Psoas muscle (tissue), 8 donors: ENCODE results near the gene APBB1. TPM values are rescaled to one million over a fixed set of nuclear protein-coding genes. Genes with fewer than 3 reads are reported as not detected.

Experiments
- ATAC-seq, 4 donors: fragments of 200-7000 bp; cut with Tn5 transposase; one replicate each; pipeline ENCODE4 v1.9.1; 2020; ENCODE audit warnings: moderate library complexity in 3 of 4, mild to moderate bottlenecking in 2 of 4
- DNase-seq, 2 donors: peaks; one replicate each; pipeline ENCODE4 v3.0.0-alpha.2; 2020
- H3K27ac ChIP-seq: fragments of 200-600 bp; one replicate; pipeline ENCODE4 v1.8.0; 2022
- H3K27me3 ChIP-seq, 3 donors: fragments of 200-600 bp in 1 of 3; one replicate each; pipeline versions ENCODE4 v1.6.1 to v1.8.0; 2013 to 2022; ENCODE audit warnings: low read length in 2 of 3, mild to moderate bottlenecking in 2 of 3, moderate library complexity in 1 of 3; ENCODE audit not compliant: insufficient read depth in 3 of 3
- H3K36me3 ChIP-seq, 2 donors: fragments of 200-600 bp in 1 of 2; one replicate each; pipeline versions ENCODE4 v1.6.1 to v1.8.0; 2013 to 2022; ENCODE audit warnings: low read depth in 1 of 2, mild to moderate bottlenecking in 1 of 2, moderate library complexity in 1 of 2; ENCODE audit not compliant: insufficient read depth in 1 of 2
- H3K4me1 ChIP-seq: fragments of 200-600 bp; one replicate; pipeline ENCODE4 v1.8.0; 2022
- H3K4me3 ChIP-seq: fragments of 200-600 bp; one replicate; pipeline ENCODE4 v1.8.0; 2022; ENCODE audit warnings: mild to moderate bottlenecking
- H3K9me3 ChIP-seq: fragments of 200-600 bp; one replicate; pipeline ENCODE4 v1.8.0; 2022
- CTCF ChIP-seq: fragments of 200-600 bp; IDR thresholded peaks from one replicate; pipeline ENCODE4 v1.8.0; 2022; ENCODE audit warnings: antibody characterized with exemption
- WGBS, 3 donors: extraction: QIAGEN DNeasy Blood & Tissue Kit; methylation state at CpG; one replicate each; pipeline versions ENCODE4 v1.1.6 to v1.1.7; 2013; 5-methylcytosine and 5-hydroxymethylcytosine counted together
- intact Hi-C, 2 donors: fragments of 100-400 bp; cut with DNase I; formaldehyde crosslinking; loops; one replicate each; pipeline versions ENCODE4 v1.11.0 to v1.14.2; 2022
- polyA plus RNA-seq, 3 donors: library from polyadenylated mRNA; stranded (reverse); fragments of 200-250 nt; gene quantifications; one replicate each; pipeline ENCODE4 v1.2.3, GENCODE V29; 2013
- total RNA-seq, 4 donors: library from RNA; stranded (reverse); fragmentation: NEBNext Ultra II Directional in 2 of 4; extraction: Animal tissue kit (Norgen Biotek cat#: 25700) in 2 of 4; gene quantifications; one replicate each; pipeline versions ENCODE4 v1.2.1 to v1.2.4, GENCODE V29; 2021 to 2023
- donor health status: healthy with polysubstance abuse.
- donor health status: DM: no; HTN: no; CAD: no; lungs with moderate emphysema.
- donor health status: Bipolar disorder and iron deficiency.
- donor health status: healthy.
- donor health status: DM: yes; HTN: yes; CAD: no.
- donor health status: DM: no; HTN: no; CAD: no.
- donor health status: DM: no; HTN: no; CAD: no.
- donor health status: DM: yes; HTN: yes; CAD: no.

Gene APBB1
- total and polyA plus RNA-seq, 7 donors = 36.5 to 53.9 (median 42.5) TPM

- H3K9me3 ChIP-seq = no peaks in the 10 kb centered on the region
- H3K27me3 ChIP-seq = no peaks in the 10 kb centered on the region
- DNase-seq (no peak), ATAC-seq (no peak)
- intact Hi-C loops = no loop called here
- no peak overlapping the region for H3K27ac ChIP-seq
- no peaks in the 10 kb centered on the region for H3K4me1 ChIP-seq
- no peak overlapping the region for H3K4me3 ChIP-seq
- WGBS, 3 donors = 92 to 95% (median 93%) methylated on average over 15 of the region's 15 CpGs
- H3K36me3 ChIP-seq = peaks cover 0 to 60% of the 10 kb centered on the region in 2 donors
- no peak for TF ChIP-seq CTCF
These were observed 18.2 kb downstream of the APBB1 start for GRCh38 chr11:6400431-6401345.

- peaks cover 3 to 79% of the 10 kb centered on the region in 2 donors for H3K36me3 ChIP-seq
- 66 to 81% (median 74%) methylated on average over 3 of the region's 3 CpGs for WGBS, 3 donors
- H3K27me3 ChIP-seq = no peaks in the 10 kb centered on the region
- DNase-seq (no peak), ATAC-seq (no peak)
- intact Hi-C loops = loop anchor here in 1 of 2 donors (10.0 kb wide), 1 partner anchor 207 kb away; the partner anchor contains the start of genes ILK and RRP8
- TF ChIP-seq CTCF = no peak
- no peaks in the 10 kb centered on the region for H3K9me3 ChIP-seq
- no peak overlapping the region for H3K4me3 ChIP-seq
- H3K4me1 ChIP-seq = no peaks in the 10 kb centered on the region
- H3K27ac ChIP-seq = no peak overlapping the region
These were observed 21.3 kb downstream of the APBB1 start for GRCh38 chr11:6397636-6398035.

GRCh38 chr11:6397156-6397555 lies 21.7 kb downstream of the APBB1 start:
- no peak for DNase-seq
- H3K36me3 ChIP-seq = peaks cover 3 to 77% of the 10 kb centered on the region in 2 donors
- no peaks in the 10 kb centered on the region for H3K4me1 ChIP-seq
- H3K27ac ChIP-seq = no peak overlapping the region
- H3K4me3 ChIP-seq = no peak overlapping the region
- TF ChIP-seq CTCF = no peak
- no peak for ATAC-seq
- intact Hi-C loops = loop anchor here in 1 of 2 donors (10.0 kb wide), 1 partner anchor 208 kb away; the partner anchor contains the start of genes ILK and RRP8
- H3K27me3 ChIP-seq = no peaks in the 10 kb centered on the region
- WGBS, 3 donors = 31 to 59% (median 49%) methylated on average over 1 of the region's 1 CpG
- no peaks in the 10 kb centered on the region for H3K9me3 ChIP-seq

DNA sequence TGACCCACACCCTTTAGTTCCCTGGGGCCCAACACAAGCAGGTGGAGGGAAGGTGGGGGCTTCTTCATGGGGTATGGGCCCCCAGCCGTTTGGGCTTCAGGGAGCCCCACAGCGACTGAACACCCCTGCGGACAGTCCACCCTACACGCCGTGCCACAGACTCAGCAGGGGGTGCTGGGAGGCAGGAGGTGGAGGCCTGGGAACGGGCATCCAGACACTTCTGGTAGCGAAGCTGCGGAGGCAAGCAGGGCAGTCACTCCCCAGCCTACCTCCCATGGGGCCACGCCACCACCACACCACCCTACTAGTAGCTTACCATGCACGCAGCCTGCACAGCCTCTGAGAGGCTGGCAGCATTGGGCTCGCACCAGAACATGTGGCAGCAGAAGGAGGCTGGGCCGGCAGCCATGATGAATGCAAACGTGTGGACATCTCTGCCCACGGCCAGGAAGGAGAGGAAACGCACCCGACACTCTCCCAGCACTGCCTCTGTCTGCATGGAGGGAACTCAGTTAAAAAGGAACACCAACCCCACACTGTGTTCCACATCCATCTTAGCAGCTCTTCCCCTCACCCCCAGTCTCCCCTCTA lies 23.3 kb downstream of the APBB1 start:
- H3K27ac ChIP-seq = no peak overlapping the region
- H3K4me1 ChIP-seq = peaks cover 8% of the 10 kb centered on the region
- intact Hi-C loops = loop anchor here in 1 of 2 donors (10.0 kb wide), 1 partner anchor 209 kb away; the partner anchor contains the start of genes ILK and RRP8
- no peak for TF ChIP-seq CTCF
- ATAC-seq = no peak
- no peak for DNase-seq
- H3K9me3 ChIP-seq = no peaks in the 10 kb centered on the region
- no peak overlapping the region for H3K4me3 ChIP-seq
- 81 to 86% (median 81%) methylated on average over 16 of the region's 16 CpGs for WGBS, 3 donors
- peaks cover 3 to 67% of the 10 kb centered on the region in 2 donors for H3K36me3 ChIP-seq
- no peaks in the 10 kb centered on the region for H3K27me3 ChIP-seq
